Cerebellar nuclear complex (tissue), 1 donor: Measurements from ENCODE around the gene BCAP29.

ENCODE experiments used
- DNase-seq, 2 experiments: peaks; one replicate each; lab custom pipeline; 2025; lab: John Stamatoyannopoulos, UW

Gene BCAP29

GRCh38 chr7:107582875-107583274 is 2.8 kb downstream of the BCAP29 start:
- no peak for DNase-seq

GRCh38 chr7:107584716-107585115 is 4.7 kb downstream of the BCAP29 start:
- no peak for DNase-seq

GRCh38 chr7:107588529-107589130 is 8.6 kb downstream of the BCAP29 start:
- DNase-seq, result no peak

GRCh38 chr7:107591421-107591820 is 11.4 kb downstream of the BCAP29 start:
- no peak for DNase-seq

- no peak for DNase-seq
Measured at GRCh38 chr7:107592361-107593024, 12.4 kb downstream of the BCAP29 start.

- DNase-seq, result no peak
Measured at GRCh38 chr7:107593025-107593410, 13.0 kb downstream of the BCAP29 start.

- no peak for DNase-seq
Measured at GRCh38 chr7:107594961-107595737, 15.1 kb downstream of the BCAP29 start.

- no peak for DNase-seq
Measured at GRCh38 chr7:107596881-107597581, 17.0 kb downstream of the BCAP29 start.

- no peak for DNase-seq
Measured at GRCh38 chr7:107597582-107597916, 17.5 kb downstream of the BCAP29 start.

GRCh38 chr7:107597953-107598352 is 17.9 kb downstream of the BCAP29 start:
- DNase-seq, result no peak

GRCh38 chr7:107599262-107599661 is 19.2 kb downstream of the BCAP29 start:
- DNase-seq, result no peak

- DNase-seq, result no peak
Measured at GRCh38 chr7:107600816-107601215, 20.8 kb downstream of the BCAP29 start.

- DNase-seq, result peak in 1 of 2 experiments; percentile 46
Measured at GRCh38 chr7:107605218-107605815, 25.3 kb downstream of the BCAP29 start.

- no peak for DNase-seq
Measured at GRCh38 chr7:107606303-107606702, 26.3 kb downstream of the BCAP29 start.

- no peak for DNase-seq
Measured at GRCh38 chr7:107609811-107610261, 29.8 kb downstream of the BCAP29 start.

- DNase-seq, result no peak
Measured at GRCh38 chr7:107610323-107610722, 30.3 kb downstream of the BCAP29 start.

GRCh38 chr7:107613439-107613838 is 33.4 kb downstream of the BCAP29 start:
- DNase-seq, result no peak

GRCh38 chr7:107613948-107614347 is 33.9 kb downstream of the BCAP29 start:
- DNase-seq, result no peak

GRCh38 chr7:107614425-107614824 is 34.4 kb downstream of the BCAP29 start:
- DNase-seq, result no peak

- DNase-seq, result no peak
Measured at GRCh38 chr7:107615910-107616680, 36.0 kb downstream of the BCAP29 start.

- DNase-seq, result no peak
Measured at GRCh38 chr7:107622429-107622828, 42.4 kb downstream of the BCAP29 start.
